Liver (tissue), 9 donors: ENCODE measurements around the gene BCL2L14. TPM values are rescaled to one million over a fixed set of nuclear protein-coding genes. Genes with fewer than 3 reads are reported as not detected.
A peak's percentile ranks its signal among the peaks of the same experiment; 100 is the strongest.

Experiments used
- DNase-seq: peaks from one replicate; pipeline ENCODE4 v3.0.0-alpha.2; 2017; ENCODE audit warnings: low spot score
- H3K27ac ChIP-seq, 2 donors: one replicate each; pipeline ENCODE4 v1.7.0; 2013; ENCODE audit warnings: inconsistent platforms in 2 of 2, low read length in 2 of 2, control low read depth in 1 of 2, low read depth in 1 of 2, mild to moderate bottlenecking in 1 of 2
- H3K27me3 ChIP-seq, 4 donors: one replicate each; pipeline versions ENCODE4 v1.6.1 to v1.7.0; 2013; ENCODE audit warnings: low read length in 3 of 4, inconsistent platforms in 1 of 4, mild to moderate bottlenecking in 1 of 4, moderate library complexity in 1 of 4; ENCODE audit not compliant: control insufficient read depth in 4 of 4, insufficient read depth in 4 of 4
- H3K36me3 ChIP-seq, 4 donors: one replicate each; pipeline versions ENCODE4 v1.6.1 to v1.7.0; 2013; ENCODE audit warnings: low read length in 3 of 4, mild to moderate bottlenecking in 3 of 4, low read depth in 1 of 4, moderate library complexity in 1 of 4; ENCODE audit not compliant: control insufficient read depth in 4 of 4, insufficient read depth in 3 of 4
- H3K4me1 ChIP-seq, 4 donors: one replicate each; pipeline versions ENCODE4 v1.6.1 to v1.7.0; 2013; ENCODE audit warnings: low read length in 3 of 4, mild to moderate bottlenecking in 3 of 4, moderate library complexity in 1 of 4; ENCODE audit not compliant: control insufficient read depth in 4 of 4, insufficient read depth in 4 of 4
- H3K4me3 ChIP-seq, 3 donors: one replicate each; pipeline versions ENCODE4 v1.6.1 to v1.7.0; 2013; ENCODE audit warnings: low read length in 3 of 3, control low read depth in 1 of 3, low read depth in 1 of 3, mild to moderate bottlenecking in 1 of 3
- H3K9ac ChIP-seq, 2 donors: one replicate each; pipeline ENCODE4 v1.7.0; 2013; ENCODE audit warnings: low read length in 2 of 2, mild to moderate bottlenecking in 2 of 2, moderate library complexity in 2 of 2, control low read depth in 1 of 2, low read depth in 1 of 2
- H3K9me3 ChIP-seq, 4 donors: one replicate each; pipeline versions ENCODE4 v1.6.1 to v1.7.0; 2013; ENCODE audit warnings: low read length in 3 of 4; ENCODE audit not compliant: control insufficient read depth in 4 of 4
- FOXA1 ChIP-seq: IDR thresholded peaks from 2 replicates; pipeline ENCODE4 v1.6.1; 2016; ENCODE audit warnings: antibody characterized with exemption
- FOXA2 ChIP-seq: IDR thresholded peaks from 2 replicates; pipeline ENCODE4 v1.6.1; 2016; ENCODE audit warnings: antibody characterized with exemption
- HNF4A ChIP-seq, 2 donors: conservative IDR thresholded peaks; 2 replicates each; pipeline ENCODE4 v1.6.1; 2016; ENCODE audit warnings: antibody characterized with exemption in 2 of 2, mild to moderate bottlenecking in 2 of 2
- HNF4G ChIP-seq: IDR thresholded peaks from 2 replicates; pipeline ENCODE4 v1.6.1; 2016; ENCODE audit warnings: antibody characterized with exemption
- JUND ChIP-seq, 2 donors: IDR thresholded peaks; 2 replicates each; pipeline ENCODE4 v1.6.1; 2016; ENCODE audit warnings: antibody characterized with exemption in 2 of 2
- NR2F2 ChIP-seq: IDR thresholded peaks from 2 replicates; pipeline ENCODE4 v1.6.1; 2016; ENCODE audit warnings: antibody characterized with exemption
- RAD21 ChIP-seq, 2 donors: IDR thresholded peaks; 2 replicates each; pipeline ENCODE4 v1.6.1; 2016; ENCODE audit warnings: antibody characterized with exemption in 2 of 2, mild to moderate bottlenecking in 2 of 2
- REST ChIP-seq: IDR thresholded peaks from 2 replicates; pipeline ENCODE4 v1.6.1; 2016; ENCODE audit warnings: antibody characterized with exemption, mild to moderate bottlenecking
- SP1 ChIP-seq: IDR thresholded peaks from 2 replicates; pipeline ENCODE4 v1.6.1; 2018; ENCODE audit warnings: antibody characterized with exemption, mild to moderate bottlenecking
- YY1 ChIP-seq: IDR thresholded peaks from 2 replicates; pipeline ENCODE4 v1.6.1; 2016; ENCODE audit warnings: antibody characterized with exemption, mild to moderate bottlenecking
- ZBTB33 ChIP-seq: IDR thresholded peaks from 2 replicates; pipeline ENCODE4 v1.6.1; 2016; ENCODE audit warnings: antibody characterized with exemption
- WGBS: extraction: QIAGEN DNeasy Blood & Tissue Kit; methylation state at CpG from one replicate; pipeline ENCODE4 v1.1.7; 2013; 5-methylcytosine and 5-hydroxymethylcytosine counted together
- polyA plus RNA-seq, 2 donors: library from polyadenylated mRNA; stranded (reverse) in 1 of 2; unstranded in 1 of 2; fragments of 200-250 nt in 1 of 2; fragments of >200 nt in 1 of 2; fragmentation: Nextera tagmentation in 1 of 2; extraction: Ambion mirVana in 1 of 2; gene quantifications; one replicate each; pipeline versions ENCODE4 v1.2.1 to v1.2.3, GENCODE V29; 2013 to 2015
- total RNA-seq, 2 donors: library from RNA; depleted of rRNA; stranded (reverse); fragments of >200 nt; gene quantifications; one replicate each; pipeline ENCODE4 v1.2.3, GENCODE V29; 2014
- donor health status: healthy.
- donor health status: healthy.
- donor health status: healthy.
- donor health status: healthy.
- donor health status: healthy.

BCL2L14 gene
- total and polyA plus RNA-seq, 4 donors = 0.15 to 2.5 (median 0.19) TPM

- WGBS = 87% methylated on average over 4 of the region's 4 CpGs
- H3K27ac ChIP-seq = no peak overlapping the region
- TF ChIP-seq REST = no peak
- no peak overlapping the region for H3K4me3 ChIP-seq
- H3K9ac ChIP-seq = no peak overlapping the region
- DNase-seq = no peak
- H3K36me3 ChIP-seq = peaks cover 0 to 3% (median 0%) of the 10 kb centered on the region in 4 donors
- H3K4me1 ChIP-seq = no peaks in the 10 kb centered on the region
- no peaks in the 10 kb centered on the region for H3K27me3 ChIP-seq
- no peaks in the 10 kb centered on the region for H3K9me3 ChIP-seq
Observed at GRCh38 chr12:12094481-12094880, 23.7 kb downstream of the BCL2L14 start.

- H3K4me3 ChIP-seq = no peak overlapping the region
- no peak overlapping the region for H3K27ac ChIP-seq
- peak; percentile 53 for TF ChIP-seq NR2F2
- no peak for TF ChIP-seq RAD21 (IDR thresholded peaks at IDR 0.05)
- H3K4me1 ChIP-seq = no peaks in the 10 kb centered on the region
- 52% methylated on average over 3 of the region's 3 CpGs for WGBS
- DNase-seq = no peak
- no peaks in the 10 kb centered on the region for H3K27me3 ChIP-seq
- H3K9me3 ChIP-seq = no peaks in the 10 kb centered on the region
- H3K36me3 ChIP-seq = peaks cover 0 to 3% (median 0%) of the 10 kb centered on the region in 4 donors
- no peak overlapping the region for H3K9ac ChIP-seq
Observed at GRCh38 chr12:12095021-12095420, 24.3 kb downstream of the BCL2L14 start.

- Histone ChIP-seq H3K4me1 (no peaks in the 10 kb centered on the region), H3K27ac (no peak overlapping the region), H3K27me3 (no peaks in the 10 kb centered on the region), H3K4me3 (no peak overlapping the region), H3K36me3 (peaks cover 0 to 8% (median 0%) of the 10 kb centered on the region in 4 donors), H3K9ac (no peak overlapping the region), H3K9me3 (no peaks in the 10 kb centered on the region)
- TF ChIP-seq HNF4G (no peak), HNF4A (conservative IDR thresholded peaks at IDR 0.05) (no peak), JUND (IDR thresholded peaks at IDR 0.05) (no peak), SP1 (no peak), YY1 (no peak)
- no peak for DNase-seq
- 92% methylated on average over 6 of the region's 6 CpGs for WGBS
Observed at GRCh38 chr12:12097891-12098690, 27.4 kb downstream of the BCL2L14 start.

- 94% methylated on average over 3 of the region's 3 CpGs for WGBS
- peaks cover 0 to 8% (median 1%) of the 10 kb centered on the region in 4 donors for H3K36me3 ChIP-seq
- H3K27me3 ChIP-seq = no peaks in the 10 kb centered on the region
- H3K4me1 ChIP-seq = no peaks in the 10 kb centered on the region
- no peak overlapping the region for H3K9ac ChIP-seq
- H3K27ac ChIP-seq = no peak overlapping the region
- H3K9me3 ChIP-seq = no peaks in the 10 kb centered on the region
- no peak for DNase-seq
- TF ChIP-seq HNF4G (no peak), FOXA1 (no peak), FOXA2 (no peak), REST (no peak), ZBTB33 (no peak)
- H3K4me3 ChIP-seq = no peak overlapping the region
Observed at GRCh38 chr12:12098691-12099015, 27.9 kb downstream of the BCL2L14 start.
